Pancreas (tissue), 10 donors: ENCODE data around the gene ST6GALNAC5. TPM values are rescaled to one million over a fixed set of nuclear protein-coding genes. Genes with fewer than 3 reads are reported as not detected.

Source experiments
- ATAC-seq, 4 donors: fragments of 200-7000 bp; cut with Tn5 transposase; one replicate each; pipeline versions ENCODE4 v1.8.0 to v1.9.1; 2020; ENCODE audit warnings: mild to moderate bottlenecking in 4 of 4, moderate library complexity in 4 of 4
- DNase-seq, 6 donors: peaks; one replicate each; pipeline ENCODE4 v3.0.0-alpha.2; 2020
- FAIRE-seq: peaks from 2 replicates; lab custom pipeline; 2012; peaks lifted over from hg19 to GRCh38; lab: Jason Lieb, UNC
- H3K27ac ChIP-seq, 4 donors: fragments of 200-600 bp; sonication (generic); 1 replicate in 3 of 4; 2 replicates in 1 of 4; pipeline versions ENCODE4 v1.5.0 to v1.8.0; 2020
- H3K27me3 ChIP-seq, 4 donors: fragments of 200-600 bp; one replicate each; pipeline ENCODE4 v1.8.0; 2021
- H3K36me3 ChIP-seq, 3 donors: fragments of 200-600 bp; sonication (generic) in 1 of 3; one replicate each; pipeline versions ENCODE4 v1.5.0 to v1.8.0; 2020 to 2021
- H3K4me1 ChIP-seq, 3 donors: fragments of 200-600 bp; one replicate each; pipeline ENCODE4 v1.8.0; 2021
- H3K4me3 ChIP-seq, 4 donors: fragments of 200-600 bp; sonication (generic) in 2 of 4; one replicate each; pipeline versions ENCODE4 v1.5.0 to v1.8.0; 2020 to 2021
- H3K9me3 ChIP-seq, 4 donors: fragments of 200-600 bp; one replicate each; pipeline ENCODE4 v1.8.0; 2021
- CTCF ChIP-seq, 4 donors: fragments of 200-600 bp; sonication (generic) in 3 of 4; IDR thresholded peaks; one replicate each; pipeline versions ENCODE4 v1.5.0 to v1.8.0; 2021; ENCODE audit warnings: antibody characterized with exemption in 4 of 4
- WGBS, 2 donors: extraction: QIAGEN DNeasy Blood & Tissue Kit; methylation state at CpG; one replicate each; pipeline ENCODE4 v1.1.7; 2013; 5-methylcytosine and 5-hydroxymethylcytosine counted together
- intact Hi-C, 3 donors: fragments of 100-400 bp; cut with DNase I; formaldehyde crosslinking; loops; one replicate each; pipeline versions ENCODE4 v1.11.1 to v1.14.2; 2022
- polyA plus RNA-seq, 2 donors: library from polyadenylated mRNA; stranded (reverse); fragments of 200-250 nt; gene quantifications; one replicate each; pipeline ENCODE4 v1.2.3, GENCODE V29; 2013
- total RNA-seq, 6 donors: library from RNA; stranded (reverse); fragmentation: NEBNext Ultra II Directional in 4 of 6; extraction: Animal tissue kit (Norgen Biotek cat#: 25700) in 4 of 6; gene quantifications; one replicate each; pipeline versions ENCODE4 v1.2.1 to v1.2.4, GENCODE V29; 2021 to 2023
- donor health status: healthy with polysubstance abuse.
- donor health status: DM: no; HTN: no; CAD: no; lungs with moderate emphysema.
- donor health status: DM: no; HTN: no; CAD: no.
- donor health status: control.
- donor health status: control.
- donor health status: Bipolar disorder and iron deficiency.
- donor health status: DM: yes; HTN: yes; CAD: no.
- donor health status: DM: no; HTN: no; CAD: no.
- donor health status: DM: no; HTN: no; CAD: no.
- donor health status: DM: yes; HTN: yes; CAD: no.

ST6GALNAC5 gene
- total and polyA plus RNA-seq, 8 donors: 0.20 to 3.1 (median 0.55) TPM

- FAIRE-seq: no peak
- Histone ChIP-seq H3K27me3 (no peaks in the 10 kb centered on the region), H3K27ac (no peak overlapping the region), H3K36me3 (no peaks in the 10 kb centered on the region), H3K9me3 (no peaks in the 10 kb centered on the region), H3K4me1 (no peaks in the 10 kb centered on the region), H3K4me3 (no peak overlapping the region)
- DNase-seq: no peak
- WGBS, 2 donors: 40 to 50% methylated on average over 5 of the region's 5 CpGs
- ATAC-seq: no peak
- TF ChIP-seq CTCF (IDR thresholded peaks at IDR 0.05): no peak
- intact Hi-C loops: no loop called here
Measured at GRCh38 chr1:76856104-76856503, 11.2 kb upstream of the ST6GALNAC5 start.

DNA sequence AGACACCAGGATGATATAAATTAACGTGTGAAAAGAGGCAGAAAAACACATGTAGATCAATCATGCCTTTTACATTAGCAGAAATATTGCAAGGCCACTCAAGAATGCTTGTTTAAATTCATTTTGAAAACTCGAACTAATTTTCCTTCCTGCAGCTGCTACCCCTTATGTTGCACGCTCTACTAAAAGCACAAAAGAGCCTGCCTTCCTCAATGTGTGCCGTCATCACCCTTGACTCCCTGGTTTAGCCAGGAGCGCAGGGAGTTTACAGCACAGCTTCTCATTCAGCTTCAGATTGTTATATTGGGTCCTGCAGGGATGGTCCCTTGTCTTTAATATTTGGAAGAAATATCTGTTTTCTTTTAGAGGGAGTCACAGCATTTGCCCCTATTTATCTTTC, 10.1 kb upstream of the ST6GALNAC5 start:
- no peaks in the 10 kb centered on the region for H3K27me3 ChIP-seq
- DNase-seq (no peak), ATAC-seq (no peak), FAIRE-seq (no peak)
- no peaks in the 10 kb centered on the region for H3K4me1 ChIP-seq
- no peaks in the 10 kb centered on the region for H3K36me3 ChIP-seq
- no peak for TF ChIP-seq CTCF (IDR thresholded peaks at IDR 0.05)
- H3K4me3 ChIP-seq: no peak overlapping the region
- 58 to 64% methylated on average over 5 of the region's 5 CpGs for WGBS, 2 donors
- H3K9me3 ChIP-seq: no peaks in the 10 kb centered on the region
- no peak overlapping the region for H3K27ac ChIP-seq
- intact Hi-C loops: no loop called here

DNA sequence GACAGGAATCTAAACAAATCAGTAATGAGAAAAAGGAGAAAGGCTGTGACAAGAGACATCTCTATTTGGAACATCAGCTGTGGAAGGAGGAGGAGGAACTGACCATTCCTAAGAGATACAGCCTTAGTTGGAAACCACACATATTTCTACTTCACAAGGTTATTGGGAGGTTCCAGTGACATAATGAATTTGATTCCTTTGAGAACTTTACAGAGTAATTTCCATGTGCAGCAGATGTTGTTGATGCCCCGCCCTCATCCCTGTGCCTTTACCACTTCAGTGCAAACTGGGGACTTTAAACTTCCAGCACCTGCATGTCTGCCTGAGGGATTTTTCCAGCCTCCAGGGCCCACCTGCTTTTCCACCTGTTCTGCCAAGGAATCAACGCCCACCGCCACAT, 9.3 kb upstream of the ST6GALNAC5 start:
- TF ChIP-seq CTCF (IDR thresholded peaks at IDR 0.05): no peak
- DNase-seq (no peak), ATAC-seq (no peak), FAIRE-seq (no peak)
- Histone ChIP-seq H3K4me3 (no peak overlapping the region), H3K27ac (no peak overlapping the region), H3K36me3 (no peaks in the 10 kb centered on the region), H3K9me3 (no peaks in the 10 kb centered on the region), H3K27me3 (no peaks in the 10 kb centered on the region), H3K4me1 (no peaks in the 10 kb centered on the region)
- intact Hi-C loops: no loop called here
- WGBS, 2 donors: 60 to 67% methylated on average over 3 of the region's 3 CpGs

DNA sequence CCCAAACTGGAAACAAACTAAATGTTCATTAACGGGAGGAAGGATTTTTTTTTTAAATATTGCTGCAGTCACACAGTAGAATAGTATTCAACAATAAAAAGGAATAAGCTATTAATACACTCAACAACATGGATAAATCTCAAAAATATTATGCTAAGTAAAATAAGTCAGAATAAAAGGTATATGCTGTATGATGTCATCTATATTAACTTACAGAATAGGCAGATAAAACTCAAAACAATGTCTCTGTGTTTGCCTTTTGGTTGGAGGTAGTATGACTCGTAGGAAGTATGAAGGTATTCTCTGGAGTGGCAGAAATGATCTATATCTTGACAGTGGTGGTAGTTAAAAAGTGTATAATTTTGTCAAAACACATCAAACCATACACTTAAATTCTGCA, 6.1 kb upstream of the ST6GALNAC5 start:
- no peaks in the 10 kb centered on the region for H3K9me3 ChIP-seq
- intact Hi-C loops: no loop called here
- H3K27me3 ChIP-seq: peaks cover 0 to 16% (median under 1%) of the 10 kb centered on the region in 4 donors
- DNase-seq: no peak
- FAIRE-seq: no peak
- WGBS, 2 donors: 65 to 77% methylated on average over 2 of the region's 2 CpGs
- H3K4me3 ChIP-seq: no peak overlapping the region
- H3K4me1 ChIP-seq: no peaks in the 10 kb centered on the region
- no peaks in the 10 kb centered on the region for H3K36me3 ChIP-seq
- no peak for TF ChIP-seq CTCF (IDR thresholded peaks at IDR 0.05)
- ATAC-seq: no peak
- no peak overlapping the region for H3K27ac ChIP-seq

DNA sequence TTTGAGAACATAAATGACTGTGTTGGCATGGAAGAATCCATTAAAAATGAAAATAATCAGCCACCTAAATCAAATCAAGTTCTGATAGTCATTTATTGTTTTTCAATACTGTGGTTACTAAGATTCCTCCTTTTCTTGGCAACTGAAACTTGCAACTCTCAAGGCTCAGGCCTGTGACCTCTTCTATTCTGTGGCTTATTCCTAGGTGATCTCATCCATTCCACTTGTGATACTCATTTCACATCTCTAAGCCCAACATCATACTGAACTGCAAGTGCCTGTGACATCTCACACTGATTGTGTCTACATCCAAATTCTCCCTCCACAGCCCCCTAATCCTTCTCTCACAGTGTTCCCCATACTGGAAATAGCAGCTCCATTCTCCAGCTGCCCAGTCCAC, 4.8 kb upstream of the ST6GALNAC5 start:
- Histone ChIP-seq H3K4me3 (no peak overlapping the region), H3K27ac (no peak overlapping the region), H3K36me3 (no peaks in the 10 kb centered on the region), H3K9me3 (no peaks in the 10 kb centered on the region), H3K4me1 (peaks cover 0 to 4% (median 0%) of the 10 kb centered on the region in 3 donors), H3K27me3 (peaks cover 0 to 22% (median 2%) of the 10 kb centered on the region in 4 donors)
- FAIRE-seq: no peak
- no peak for TF ChIP-seq CTCF (IDR thresholded peaks at IDR 0.05)
- ATAC-seq: no peak
- intact Hi-C loops: no loop called here
- DNase-seq: no peak
